HepG2 (cell line): ENCODE measurements around the gene P4HB. TPM values are rescaled to one million over a fixed set of nuclear protein-coding genes. Genes with fewer than 3 reads are reported as not detected.
A peak's percentile ranks its signal among the peaks of the same experiment; 100 is the strongest.

Experiments used
- ATAC-seq: fragments of 200-7000 bp; cut with Tn5 transposase; 3 replicates; pipeline ENCODE4 v1.9.1; 2020; ENCODE audit warnings: mild to moderate bottlenecking, moderate library complexity
- BruUV-seq: library from RNA; stranded (reverse); fragments of 400-500 nt; replicated peaks from 2 replicates; lab custom pipeline; 2021; lab: Mats Ljungman, UMichigan
- CTCF ChIA-PET: fragments of 300-600 bp; formaldehyde crosslinking; extraction: SDS; loops from one replicate; lab custom pipeline; 2021; ENCODE audit warnings: low total read pairs, inconsistent platforms, low intra/inter-chr PET ratio; lab: Yijun Ruan, JAX
- POLR2A ChIA-PET: fragments of 350-600 bp; sonication (Branson Sonifier 250); formaldehyde crosslinking; loops from one replicate; lab custom pipeline; 2020; ENCODE audit warnings: antibody characterized with exemption, inconsistent platforms; lab: Yijun Ruan, JAX
- DNase-seq: peaks from one replicate; pipeline ENCODE4 v3.0.0-alpha.2; 2015; ENCODE audit warnings: low spot score
- FAIRE-seq: peaks from 3 replicates; lab custom pipeline; 2011; peaks lifted over from hg19 to GRCh38; lab: Jason Lieb, UNC
- H2AFZ ChIP-seq: one replicate; pipeline ENCODE4 v1.6.1; 2011; ENCODE audit warnings: low read length, inconsistent platforms
- H3K27ac ChIP-seq: fragments of 300-600 bp; 3 replicates; pipeline ENCODE4 v1.8.0; 2011; ENCODE audit warnings: mixed run types, mild to moderate bottlenecking, mixed read lengths, low read length, inconsistent platforms; ENCODE audit not compliant: insufficient read depth; ENCODE audit errors: extremely low read length
- H3K27me3 ChIP-seq, 2 experiments: fragments of 200-600 bp in 1 of 2; 2 replicates in 1 of 2; 3 replicates in 1 of 2; pipeline versions ENCODE4 v1.6.0 to v1.8.0; 2011; ENCODE audit warnings: low read length in 2 of 2, mild to moderate bottlenecking in 2 of 2, moderate library complexity in 2 of 2, inconsistent platforms in 1 of 2; ENCODE audit not compliant: insufficient read depth in 2 of 2, control insufficient read depth in 1 of 2
- H3K36me3 ChIP-seq, 2 experiments: fragments of 200-600 bp in 1 of 2; replicated peaks in 1 of 2; 2 replicates in 1 of 2; 3 replicates in 1 of 2; pipeline versions ENCODE4 v1.5.1 to v1.8.0; 2011; ENCODE audit warnings: low read length in 2 of 2, inconsistent platforms in 1 of 2; ENCODE audit not compliant: insufficient read depth in 2 of 2, control insufficient read depth in 1 of 2
- H3K4me1 ChIP-seq: 2 replicates; pipeline ENCODE4 v1.5.1; 2012; ENCODE audit warnings: low read length, inconsistent platforms; ENCODE audit not compliant: insufficient read depth
- H3K4me2 ChIP-seq: 2 replicates; pipeline ENCODE4 v1.6.0; 2011; ENCODE audit warnings: low read depth, low read length, inconsistent platforms
- H3K4me3 ChIP-seq, 3 experiments: fragments of 200-600 bp in 1 of 3; sonication (generic), shearing (Covaris generic) in 1 of 3; replicated peaks in 1 of 3; 2 replicates each; pipeline ENCODE4 v1.5.1; 2011 to 2016; ENCODE audit warnings: low read length in 3 of 3, inconsistent platforms in 2 of 3, low read depth in 2 of 3, mild to moderate bottlenecking in 2 of 3, control low read depth in 1 of 3, mixed read lengths in 1 of 3; ENCODE audit not compliant: insufficient read depth in 1 of 3
- H3K79me2 ChIP-seq: one replicate; pipeline ENCODE4 v1.6.1; 2011; ENCODE audit warnings: low read length, inconsistent platforms; ENCODE audit not compliant: insufficient read depth
- H3K9ac ChIP-seq: 2 replicates; pipeline ENCODE4 v1.6.0; 2011; ENCODE audit warnings: mild to moderate bottlenecking, low read depth, low read length, inconsistent platforms; ENCODE audit not compliant: insufficient read depth
- H3K9me3 ChIP-seq: 2 replicates; pipeline ENCODE4 v1.5.1; 2012; ENCODE audit warnings: mild to moderate bottlenecking, low read length
- H4K20me1 ChIP-seq: 2 replicates; pipeline ENCODE4 v1.6.0; 2011; ENCODE audit warnings: inconsistent platforms, mild to moderate bottlenecking, low read length, moderate library complexity; ENCODE audit not compliant: insufficient read depth
- BATF2 ChIP-seq: sonication (generic); formaldehyde crosslinking; IDR thresholded peaks from 2 replicates; pipeline ENCODE4 v1.8.0; 2022; ENCODE audit warnings: mild to moderate bottlenecking, missing genetic modification reagents, moderate library complexity
- CHD2 ChIP-seq: IDR thresholded peaks from 2 replicates; pipeline ENCODE4 v1.6.1; 2011; ENCODE audit warnings: low read depth, low read length, improper control_type of control experiment
- HOXD1 ChIP-seq: sonication (generic); formaldehyde crosslinking; IDR thresholded peaks from 2 replicates; pipeline ENCODE4 v1.5.0; 2020; ENCODE audit warnings: missing genetic modification reagents
- NFATC3 ChIP-seq: sonication (generic); formaldehyde crosslinking; IDR thresholded peaks from 2 replicates; pipeline ENCODE4 v1.5.1; 2020; ENCODE audit warnings: mild to moderate bottlenecking, missing genetic modification reagents
- SETDB1 ChIP-seq: sonication (generic); formaldehyde crosslinking; IDR thresholded peaks from 2 replicates; pipeline ENCODE4 v1.5.1; 2020; ENCODE audit warnings: missing genetic modification reagents, mild to moderate bottlenecking, borderline replicate concordance
- TGIF2 ChIP-seq: IDR thresholded peaks from 2 replicates; pipeline ENCODE4 v1.6.1; 2016; ENCODE audit warnings: control low read depth, missing compliant biosample characterization
- YEATS4 ChIP-seq: sonication (generic); formaldehyde crosslinking; IDR thresholded peaks from 2 replicates; pipeline ENCODE4 v1.4.0; 2020; ENCODE audit warnings: missing genetic modification reagents, borderline replicate concordance
- ZHX1 ChIP-seq: sonication (generic); formaldehyde crosslinking; IDR thresholded peaks from 2 replicates; pipeline ENCODE4 v1.8.1; 2022; ENCODE audit warnings: low read depth, mild to moderate bottlenecking, missing genetic modification reagents
- ZNF576 ChIP-seq: sonication (generic); formaldehyde crosslinking; IDR thresholded peaks from 2 replicates; pipeline ENCODE4 v1.4.0; 2020; ENCODE audit warnings: mild to moderate bottlenecking, missing genetic modification reagents
- ZNF703 ChIP-seq: sonication (generic); formaldehyde crosslinking; IDR thresholded peaks from 2 replicates; pipeline ENCODE4 v1.5.1; 2020; ENCODE audit warnings: missing genetic modification reagents, mild to moderate bottlenecking, moderate library complexity, borderline replicate concordance
- WGBS: methylation state at CpG from one replicate; pipeline ENCODE4 v1.1.6; 2017; ENCODE audit warnings: low lambda C conversion rate; 5-methylcytosine and 5-hydroxymethylcytosine counted together
- in situ Hi-C: cut with HindIII; loops from 2 replicates; pipeline ENCODE4 v1.10.0; 2017; ENCODE audit warnings: low pct_unique_long_range_greater_than_20kb; ENCODE audit not compliant: extremely low pct_ligation_motif_present
- intact Hi-C: fragments of 100-400 bp; cut with micrococcal nuclease; formaldehyde crosslinking; loops from one replicate; pipeline ENCODE4 v1.10.0; 2022; ENCODE audit not compliant: unreplicated experiment
- polyA plus RNA-seq, 8 experiments: library from polyadenylated mRNA; depleted of rRNA in 3 of 8; stranded (reverse) in 7 of 8; unstranded in 1 of 8; fragments of >200 nt; fragmentation: Illumina TruSeq in 4 of 8; extraction: Trizol in 4 of 8; gene quantifications; 2 replicates each; pipeline versions ENCODE4 v1.2.1 to v1.2.3, GENCODE V29; 2011 to 2016; ENCODE audit warnings: low read depth in 4 of 8, missing spikeins in 1 of 8, mixed read lengths in 1 of 8; ENCODE audit not compliant: insufficient read depth in 1 of 8
- total RNA-seq, 5 experiments: library from RNA; depleted of rRNA; stranded (reverse); fragments of >200 nt; fragmentation: Illumina TruSeq; extraction: Trizol; gene quantifications; 2 replicates each; pipeline ENCODE4 v1.2.3, GENCODE V29; 2016; ENCODE audit warnings: low read depth in 1 of 5
- TF ChIP-seq, protein P1 (sequence below): sonication (generic); formaldehyde crosslinking; conservative IDR thresholded peaks from 2 replicates; pipeline ENCODE4 v1.4.0; 2020; ENCODE audit warnings: missing genetic modification reagents
- TF ChIP-seq, protein P2 (sequence below): sonication (generic); formaldehyde crosslinking; IDR thresholded peaks from 2 replicates; pipeline ENCODE4 v1.8.1; 2023; ENCODE audit warnings: missing genetic modification reagents, inconsistent platforms, borderline replicate concordance

The P4HB gene
- total and polyA plus RNA-seq, 2 of the 13 experiments (the other 11 are each of a cell fraction or from before 2014, with no cell fraction given) = 185 to 782 TPM

DNA sequence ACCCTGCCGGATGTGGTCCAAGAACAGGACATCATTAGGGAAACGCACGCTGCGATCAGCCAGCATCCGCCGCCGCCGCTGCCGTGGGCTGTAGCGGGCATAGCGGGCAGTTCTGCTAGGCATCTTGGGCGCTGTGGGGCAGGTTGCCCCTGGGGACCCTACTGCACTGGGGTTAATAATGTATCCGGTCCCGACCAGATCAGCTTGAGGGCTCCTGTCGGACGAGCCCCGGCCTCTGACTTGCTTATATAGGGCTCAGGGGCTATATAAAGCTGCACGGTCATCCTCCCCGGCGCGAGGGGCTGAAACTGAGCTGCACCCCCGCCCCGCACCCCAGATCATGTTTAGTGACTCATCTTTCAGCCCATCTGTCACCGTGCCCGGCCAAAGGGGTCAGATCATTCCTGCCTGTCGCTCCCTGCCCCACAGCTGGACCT lies 25.5 kb downstream of the P4HB start, which contains the start of gene PPP1R27 (continued):
- TF ChIP-seq, protein P1, sequence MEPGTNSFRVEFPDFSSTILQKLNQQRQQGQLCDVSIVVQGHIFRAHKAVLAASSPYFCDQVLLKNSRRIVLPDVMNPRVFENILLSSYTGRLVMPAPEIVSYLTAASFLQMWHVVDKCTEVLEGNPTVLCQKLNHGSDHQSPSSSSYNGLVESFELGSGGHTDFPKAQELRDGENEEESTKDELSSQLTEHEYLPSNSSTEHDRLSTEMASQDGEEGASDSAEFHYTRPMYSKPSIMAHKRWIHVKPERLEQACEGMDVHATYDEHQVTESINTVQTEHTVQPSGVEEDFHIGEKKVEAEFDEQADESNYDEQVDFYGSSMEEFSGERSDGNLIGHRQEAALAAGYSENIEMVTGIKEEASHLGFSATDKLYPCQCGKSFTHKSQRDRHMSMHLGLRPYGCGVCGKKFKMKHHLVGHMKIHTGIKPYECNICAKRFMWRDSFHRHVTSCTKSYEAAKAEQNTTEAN (CRISPR knock-in tag) = no peak
- no peak for TF ChIP-seq BATF2 (CRISPR knock-in tag)
- TF ChIP-seq TGIF2 (CRISPR knock-in tag) = no peak
- no peak for TF ChIP-seq NFATC3

DNA sequence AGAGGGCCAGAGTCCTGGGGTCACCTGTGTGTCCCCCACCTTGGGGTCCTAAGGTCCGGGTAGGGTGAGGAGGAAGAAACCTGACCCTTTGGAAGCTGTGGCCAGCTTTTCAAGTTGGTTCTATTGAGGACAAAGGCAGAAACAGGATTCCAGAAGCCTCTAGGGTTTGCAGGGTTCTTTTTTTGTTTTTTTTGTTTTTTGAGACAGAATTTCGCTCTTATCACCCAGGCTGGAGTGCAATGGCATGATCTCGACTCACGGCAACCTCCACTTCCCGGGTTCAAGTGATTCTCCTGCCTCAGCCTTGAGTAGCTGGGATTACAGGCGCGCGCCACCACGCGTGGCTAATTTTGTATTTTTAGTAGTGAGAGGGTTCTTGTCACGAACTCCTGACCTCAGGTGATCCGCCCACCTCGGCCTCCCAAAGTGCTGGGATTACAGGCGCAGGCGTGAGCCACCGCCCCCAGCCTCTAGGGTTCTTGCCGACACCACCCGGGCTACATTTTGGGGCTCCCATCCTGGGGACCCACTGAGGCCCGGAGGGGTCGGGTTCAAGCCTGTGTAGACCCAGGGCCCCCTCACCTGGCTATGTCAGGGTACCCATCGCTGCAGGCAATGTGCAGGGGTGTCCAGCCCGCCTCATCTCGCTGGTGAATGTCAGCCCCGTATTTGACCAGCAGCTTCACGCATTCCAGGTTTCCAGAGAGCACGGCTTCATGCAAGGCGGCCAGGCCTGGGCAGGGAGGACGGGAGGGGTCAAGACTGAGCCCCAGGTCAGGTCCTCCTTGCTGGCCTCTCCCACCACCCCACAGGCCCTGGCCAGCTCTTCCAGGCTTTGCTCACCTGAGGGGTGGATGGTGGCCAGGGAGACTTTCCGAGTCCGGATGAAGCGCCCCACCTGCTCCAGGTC lies 26.2 kb downstream of the P4HB start:
- Histone ChIP-seq H2AFZ (no peak overlapping the region), H3K9me3 (no peaks in the 10 kb centered on the region), H3K27me3 (no peaks in the 10 kb centered on the region; a peak in 1 of 5 replicates), H3K79me2 (peaks cover 16% of the 10 kb centered on the region), H4K20me1 (no peaks in the 10 kb centered on the region), H3K9ac (peak overlapping the region; percentile 79), H3K36me3 (no peaks in the 10 kb centered on the region), H3K27ac (peak overlapping the region; percentile 93), H3K4me3 (peak overlapping the region; percentile 50 to 72 (median 62); a peak in 5 of 6 replicates), H3K4me2 (peak overlapping the region; percentile 84), H3K4me1 (peaks cover 67% of the 10 kb centered on the region)
- no peak for ATAC-seq
- no peak for FAIRE-seq
- no TSS peak for BruUV-seq
- 82% methylated on average over 25 of the region's 31 CpGs for WGBS
- ChIA-PET POLR2A (interaction anchor here (1.0 to 8.9 kb wide), 34 partner anchors 8 to 269 kb away, joined by 3 to 52 read pairs (median 8); partner anchors contain the start of genes ARHGDIA, ARL16, CCDC137 and CENPX), CTCF (no interaction called here)
- DNase-seq = no peak
- in situ Hi-C loops (no loop called here), intact Hi-C loops (no loop called here)
- TF ChIP-seq ZNF576 (CRISPR knock-in tag) (no peak), CHD2 (no peak), YEATS4 (CRISPR knock-in tag) (no peak), ZNF703 (CRISPR knock-in tag) (0 out of 2 replicates have a peak, but pooled peaks have one; percentile 2), ZHX1 (CRISPR knock-in tag) (0 out of 2 replicates have a peak, but pooled peaks have one; percentile 30), SETDB1 (CRISPR knock-in tag) (no peak), HOXD1 (CRISPR knock-in tag) (no peak)
- TF ChIP-seq, protein P2, sequence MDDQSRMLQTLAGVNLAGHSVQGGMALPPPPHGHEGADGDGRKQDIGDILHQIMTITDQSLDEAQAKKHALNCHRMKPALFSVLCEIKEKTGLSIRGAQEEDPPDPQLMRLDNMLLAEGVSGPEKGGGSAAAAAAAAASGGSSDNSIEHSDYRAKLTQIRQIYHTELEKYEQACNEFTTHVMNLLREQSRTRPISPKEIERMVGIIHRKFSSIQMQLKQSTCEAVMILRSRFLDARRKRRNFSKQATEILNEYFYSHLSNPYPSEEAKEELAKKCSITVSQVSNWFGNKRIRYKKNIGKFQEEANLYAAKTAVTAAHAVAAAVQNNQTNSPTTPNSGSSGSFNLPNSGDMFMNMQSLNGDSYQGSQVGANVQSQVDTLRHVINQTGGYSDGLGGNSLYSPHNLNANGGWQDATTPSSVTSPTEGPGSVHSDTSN (CRISPR knock-in tag) = no peak
